ENCODE results near the gene HTR1B.

The HTR1B gene

DNA sequence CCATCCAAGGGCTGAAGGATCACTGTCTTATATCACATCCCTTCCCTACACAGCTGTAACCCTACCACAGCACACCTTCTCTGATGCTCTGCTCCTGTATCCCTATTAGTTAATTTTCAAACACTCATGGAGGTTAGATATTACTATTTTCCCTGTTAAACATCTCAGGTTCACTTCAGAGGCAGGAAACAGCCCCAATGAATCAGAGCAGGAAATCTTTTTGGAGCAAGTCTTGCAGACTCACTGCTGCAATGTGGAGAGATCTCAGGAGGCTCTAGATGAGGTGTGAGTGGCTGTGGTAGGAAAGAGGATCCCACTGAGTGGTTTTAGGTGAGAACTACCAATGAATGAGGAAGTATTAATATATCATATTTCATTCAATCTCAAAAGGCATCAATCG, 19.7 kb upstream of the HTR1B start:
- H3K27ac ChIP-seq = no peak overlapping the region
- TF ChIP-seq, protein P1, sequence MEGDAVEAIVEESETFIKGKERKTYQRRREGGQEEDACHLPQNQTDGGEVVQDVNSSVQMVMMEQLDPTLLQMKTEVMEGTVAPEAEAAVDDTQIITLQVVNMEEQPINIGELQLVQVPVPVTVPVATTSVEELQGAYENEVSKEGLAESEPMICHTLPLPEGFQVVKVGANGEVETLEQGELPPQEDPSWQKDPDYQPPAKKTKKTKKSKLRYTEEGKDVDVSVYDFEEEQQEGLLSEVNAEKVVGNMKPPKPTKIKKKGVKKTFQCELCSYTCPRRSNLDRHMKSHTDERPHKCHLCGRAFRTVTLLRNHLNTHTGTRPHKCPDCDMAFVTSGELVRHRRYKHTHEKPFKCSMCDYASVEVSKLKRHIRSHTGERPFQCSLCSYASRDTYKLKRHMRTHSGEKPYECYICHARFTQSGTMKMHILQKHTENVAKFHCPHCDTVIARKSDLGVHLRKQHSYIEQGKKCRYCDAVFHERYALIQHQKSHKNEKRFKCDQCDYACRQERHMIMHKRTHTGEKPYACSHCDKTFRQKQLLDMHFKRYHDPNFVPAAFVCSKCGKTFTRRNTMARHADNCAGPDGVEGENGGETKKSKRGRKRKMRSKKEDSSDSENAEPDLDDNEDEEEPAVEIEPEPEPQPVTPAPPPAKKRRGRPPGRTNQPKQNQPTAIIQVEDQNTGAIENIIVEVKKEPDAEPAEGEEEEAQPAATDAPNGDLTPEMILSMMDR (IDR thresholded peaks at IDR 0.05; ENCODE audit: low read depth, low read length) = no peak
- no peaks in the 10 kb centered on the region for H3K36me3 ChIP-seq
- H3K27me3 ChIP-seq (ENCODE audit: insufficient read depth, low read depth, severe bottlenecking) = no peaks in the 10 kb centered on the region
- H3K4me3 ChIP-seq (ENCODE audit: low read depth, low read length) = no peak overlapping the region
- DNase-seq = no peak
- no peaks in the 10 kb centered on the region for H3K9me3 ChIP-seq (ENCODE audit: severe bottlenecking)

DNA sequence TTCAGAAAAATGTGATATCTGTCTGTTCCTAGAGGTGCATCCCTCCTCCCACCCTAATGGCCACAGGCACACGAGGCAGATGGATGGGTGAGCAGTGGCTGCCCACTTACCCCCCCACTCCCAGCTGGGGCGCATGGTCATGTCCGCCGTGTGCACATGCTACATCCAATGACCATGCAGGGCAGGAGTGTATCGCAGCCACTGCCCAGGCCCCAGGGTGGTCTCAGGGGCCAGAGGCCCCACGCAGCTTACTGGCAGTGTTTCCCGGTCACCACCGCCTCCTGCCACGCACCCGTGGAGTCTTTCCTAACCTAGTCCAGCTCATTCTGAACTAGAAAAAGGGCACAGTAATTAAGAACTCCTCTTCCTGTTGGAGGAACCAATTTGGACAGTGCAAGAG, 11.7 kb upstream of the HTR1B start:
- H3K27ac ChIP-seq = no peak overlapping the region
- no peaks in the 10 kb centered on the region for H3K36me3 ChIP-seq
- no peaks in the 10 kb centered on the region for H3K27me3 ChIP-seq (ENCODE audit: insufficient read depth, low read depth, severe bottlenecking)
- TF ChIP-seq, protein P1 (IDR thresholded peaks at IDR 0.05; ENCODE audit: low read depth, low read length) = no peak
- DNase-seq = no peak
- no peak overlapping the region for H3K4me3 ChIP-seq (ENCODE audit: low read depth, low read length)
- H3K9me3 ChIP-seq (ENCODE audit: severe bottlenecking) = peaks cover 4% of the 10 kb centered on the region

DNA sequence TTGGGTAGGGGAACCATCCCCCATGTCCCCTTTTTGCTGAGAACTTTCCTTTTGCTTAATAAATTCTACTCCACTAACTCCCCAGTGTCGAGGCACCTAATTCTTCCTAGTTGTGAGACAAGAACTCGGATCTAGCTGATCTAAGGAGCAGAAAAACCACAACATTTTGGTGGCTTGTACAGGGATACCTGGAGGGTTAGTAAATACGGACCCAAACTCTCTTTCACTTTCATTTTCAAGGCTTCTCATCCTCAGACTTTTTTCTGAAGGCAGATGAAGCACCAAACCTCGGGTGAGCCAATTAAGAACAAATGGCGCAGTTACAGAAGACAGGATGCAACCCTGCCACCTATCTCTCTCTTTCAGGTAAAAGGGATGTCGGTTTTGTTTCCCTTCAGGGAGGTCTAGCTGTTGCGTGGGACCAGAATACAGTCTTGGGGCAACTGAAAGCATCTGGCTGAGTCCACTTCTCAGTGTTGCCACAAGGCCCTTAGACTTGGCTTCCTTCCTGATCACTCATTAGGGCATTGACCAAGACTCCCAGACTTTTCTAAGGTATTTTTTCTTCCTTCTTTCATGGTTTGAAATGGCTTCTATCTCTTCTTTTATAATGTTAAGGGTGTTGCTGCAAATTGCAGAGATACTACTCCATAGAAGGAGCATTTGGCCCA, 11.1 kb upstream of the HTR1B start:
- Histone ChIP-seq H3K27me3 (ENCODE audit: insufficient read depth, low read depth, severe bottlenecking) (no peaks in the 10 kb centered on the region), H3K9me3 (ENCODE audit: severe bottlenecking) (peaks cover 4% of the 10 kb centered on the region), H3K36me3 (no peaks in the 10 kb centered on the region), H3K27ac (no peak overlapping the region), H3K4me3 (ENCODE audit: low read depth, low read length) (no peak overlapping the region)
- TF ChIP-seq, protein P1 (IDR thresholded peaks at IDR 0.05; ENCODE audit: low read depth, low read length) = no peak
- no peak for DNase-seq

DNA sequence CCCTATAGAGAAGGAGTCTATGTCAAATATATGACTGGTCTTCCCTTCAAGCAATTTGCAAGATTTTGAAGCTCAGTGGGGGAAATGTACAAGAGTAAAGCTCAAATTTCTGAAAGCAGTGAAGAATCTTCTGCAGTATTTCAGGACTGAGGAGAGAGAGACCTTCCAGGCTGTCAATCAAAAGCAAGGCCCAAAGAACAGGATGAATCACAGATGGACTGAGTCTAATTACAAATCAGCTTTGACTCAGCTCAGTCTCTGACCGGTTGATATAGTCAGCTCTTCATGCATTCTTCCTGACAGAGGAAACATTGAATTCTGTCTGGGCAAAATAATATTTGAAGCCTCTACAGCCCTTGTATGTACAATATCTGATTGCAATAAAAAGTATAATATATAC, 7.7 kb upstream of the HTR1B start:
- TF ChIP-seq, protein P1 (IDR thresholded peaks at IDR 0.05; ENCODE audit: low read depth, low read length) = no peak
- H3K9me3 ChIP-seq (ENCODE audit: severe bottlenecking) = peaks cover 4% of the 10 kb centered on the region
- no peak for DNase-seq

DNA sequence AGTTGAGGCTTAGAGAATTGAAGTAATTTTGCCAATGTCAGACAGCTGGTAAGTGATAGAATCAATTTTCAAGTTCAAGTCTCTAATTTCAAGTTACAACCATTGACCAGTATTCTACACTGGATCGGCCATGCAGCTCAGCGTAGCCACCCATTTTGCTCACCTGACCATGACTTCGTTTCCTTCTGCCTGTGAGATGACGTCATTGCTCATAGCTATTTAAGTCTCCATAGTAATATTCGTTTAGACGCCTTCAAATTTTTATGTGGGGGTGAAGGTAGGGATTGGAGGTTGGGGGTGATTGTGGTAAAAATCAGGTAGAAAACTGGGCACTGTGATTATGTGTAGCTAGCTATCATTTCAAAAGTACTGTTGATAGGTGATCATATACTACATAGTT, 5.6 kb upstream of the HTR1B start:
- Histone ChIP-seq H3K9me3 (ENCODE audit: severe bottlenecking) (no peaks in the 10 kb centered on the region), H3K27ac (no peak overlapping the region), H3K27me3 (ENCODE audit: insufficient read depth, low read depth, severe bottlenecking) (peaks cover 4% of the 10 kb centered on the region), H3K4me3 (ENCODE audit: low read depth, low read length) (no peak overlapping the region), H3K36me3 (no peaks in the 10 kb centered on the region)
- no peak for DNase-seq
- TF ChIP-seq, protein P1 (IDR thresholded peaks at IDR 0.05; ENCODE audit: low read depth, low read length) = no peak

More for the DNA sequence above, 7.7 kb upstream of the HTR1B start:
- no peak overlapping the region for H3K27ac ChIP-seq
- H3K4me3 ChIP-seq (ENCODE audit: low read depth, low read length) = no peak overlapping the region
- H3K36me3 ChIP-seq = no peaks in the 10 kb centered on the region
- no peaks in the 10 kb centered on the region for H3K27me3 ChIP-seq (ENCODE audit: insufficient read depth, low read depth, severe bottlenecking)

All from WERI-Rb-1 (cell line).